B cell (primary cell): Measurements from ENCODE around the gene PCDH15.

Experiments used
- EZH2 ChIP-seq: IDR thresholded peaks from 2 replicates; pipeline ENCODE4 v1.6.1; 2012; ENCODE audit warnings: borderline replicate concordance, low read depth, mild to moderate bottlenecking, moderate library complexity, low read length; ENCODE audit not compliant: insufficient read depth, poor library complexity, severe bottlenecking
- TF ChIP-seq, protein P1 (sequence below): fragments of 200-600 bp; IDR thresholded peaks from one replicate; pipeline ENCODE4 v1.8.0; 2022; ENCODE audit warnings: antibody characterized with exemption, mild to moderate bottlenecking

- TF ChIP-seq, protein P1, sequence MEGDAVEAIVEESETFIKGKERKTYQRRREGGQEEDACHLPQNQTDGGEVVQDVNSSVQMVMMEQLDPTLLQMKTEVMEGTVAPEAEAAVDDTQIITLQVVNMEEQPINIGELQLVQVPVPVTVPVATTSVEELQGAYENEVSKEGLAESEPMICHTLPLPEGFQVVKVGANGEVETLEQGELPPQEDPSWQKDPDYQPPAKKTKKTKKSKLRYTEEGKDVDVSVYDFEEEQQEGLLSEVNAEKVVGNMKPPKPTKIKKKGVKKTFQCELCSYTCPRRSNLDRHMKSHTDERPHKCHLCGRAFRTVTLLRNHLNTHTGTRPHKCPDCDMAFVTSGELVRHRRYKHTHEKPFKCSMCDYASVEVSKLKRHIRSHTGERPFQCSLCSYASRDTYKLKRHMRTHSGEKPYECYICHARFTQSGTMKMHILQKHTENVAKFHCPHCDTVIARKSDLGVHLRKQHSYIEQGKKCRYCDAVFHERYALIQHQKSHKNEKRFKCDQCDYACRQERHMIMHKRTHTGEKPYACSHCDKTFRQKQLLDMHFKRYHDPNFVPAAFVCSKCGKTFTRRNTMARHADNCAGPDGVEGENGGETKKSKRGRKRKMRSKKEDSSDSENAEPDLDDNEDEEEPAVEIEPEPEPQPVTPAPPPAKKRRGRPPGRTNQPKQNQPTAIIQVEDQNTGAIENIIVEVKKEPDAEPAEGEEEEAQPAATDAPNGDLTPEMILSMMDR = no peak
- no peak for TF ChIP-seq EZH2
Observed at GRCh38 chr10:54722075-54722474, 79.0 kb downstream of the PCDH15 start.
